UCSD-AML1 (cell line): Measurements from ENCODE around the gene PITX2.
A peak's percentile ranks its signal among the peaks of the same experiment; 100 is the strongest.

Source experiments
- DNase-seq: peaks from one replicate; lab custom pipeline; 2025; ENCODE audit not compliant: unreplicated experiment; lab: John Stamatoyannopoulos, UW

The PITX2 gene

DNA sequence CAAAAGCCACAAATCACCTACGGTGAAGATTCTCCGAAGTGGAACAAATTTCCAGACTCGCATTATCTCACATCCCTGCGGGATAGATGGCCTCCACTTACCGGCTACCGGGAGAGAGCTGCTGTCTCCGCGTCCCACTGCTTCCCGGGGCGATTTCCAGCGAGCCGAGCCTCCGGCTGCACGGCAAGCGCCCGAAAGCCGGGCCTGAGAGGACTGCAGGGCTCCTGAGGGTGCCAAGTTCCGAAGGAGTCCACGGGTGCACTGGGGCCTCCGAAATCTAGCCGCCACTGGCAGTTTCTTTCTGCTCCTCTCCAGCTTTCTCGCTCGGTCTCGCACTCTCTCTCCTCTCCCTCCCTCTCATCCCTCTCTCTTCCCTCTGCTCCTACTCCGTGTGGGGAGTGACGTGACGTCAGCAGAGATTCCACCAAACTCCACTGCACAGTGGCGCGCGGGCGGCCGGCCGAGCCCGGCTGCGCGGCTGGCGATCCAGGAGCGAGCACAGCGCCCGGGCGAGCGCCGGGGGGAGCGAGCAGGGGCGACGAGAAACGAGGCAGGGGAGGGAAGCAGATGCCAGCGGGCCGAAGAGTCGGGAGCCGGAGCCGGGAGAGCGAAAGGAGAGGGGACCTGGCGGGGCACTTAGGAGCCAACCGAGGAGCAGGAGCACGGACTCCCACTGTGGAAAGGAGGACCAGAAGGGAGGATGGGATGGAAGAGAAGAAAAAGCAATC lies 14.0 kb upstream of the PITX2 start:
- no peak for DNase-seq

DNA sequence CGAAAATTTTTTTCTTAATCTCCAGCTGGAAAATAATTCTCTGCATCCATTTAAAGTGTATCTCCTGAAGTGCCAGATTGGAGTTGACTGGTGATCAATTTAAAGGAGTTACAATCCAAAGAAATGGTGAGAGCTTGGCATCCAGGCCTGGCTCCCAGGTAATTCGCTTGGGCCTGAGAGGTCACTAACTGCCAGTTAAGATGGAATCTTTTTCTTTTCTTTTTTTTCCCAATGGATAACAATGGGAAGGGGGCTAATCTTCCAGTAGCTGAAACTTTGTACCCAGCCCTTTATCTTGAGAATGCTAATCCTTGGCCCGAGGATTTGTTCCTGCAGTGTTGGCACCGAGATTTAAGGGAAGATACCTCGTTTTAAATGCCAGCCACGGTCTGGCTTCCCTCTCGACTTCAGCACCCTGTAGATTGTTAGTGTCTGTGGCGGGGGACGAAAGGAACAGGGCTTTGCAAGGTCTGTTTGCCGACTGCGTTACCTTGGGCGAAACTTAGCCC lies 13.3 kb upstream of the PITX2 start:
- DNase-seq: no peak

DNA sequence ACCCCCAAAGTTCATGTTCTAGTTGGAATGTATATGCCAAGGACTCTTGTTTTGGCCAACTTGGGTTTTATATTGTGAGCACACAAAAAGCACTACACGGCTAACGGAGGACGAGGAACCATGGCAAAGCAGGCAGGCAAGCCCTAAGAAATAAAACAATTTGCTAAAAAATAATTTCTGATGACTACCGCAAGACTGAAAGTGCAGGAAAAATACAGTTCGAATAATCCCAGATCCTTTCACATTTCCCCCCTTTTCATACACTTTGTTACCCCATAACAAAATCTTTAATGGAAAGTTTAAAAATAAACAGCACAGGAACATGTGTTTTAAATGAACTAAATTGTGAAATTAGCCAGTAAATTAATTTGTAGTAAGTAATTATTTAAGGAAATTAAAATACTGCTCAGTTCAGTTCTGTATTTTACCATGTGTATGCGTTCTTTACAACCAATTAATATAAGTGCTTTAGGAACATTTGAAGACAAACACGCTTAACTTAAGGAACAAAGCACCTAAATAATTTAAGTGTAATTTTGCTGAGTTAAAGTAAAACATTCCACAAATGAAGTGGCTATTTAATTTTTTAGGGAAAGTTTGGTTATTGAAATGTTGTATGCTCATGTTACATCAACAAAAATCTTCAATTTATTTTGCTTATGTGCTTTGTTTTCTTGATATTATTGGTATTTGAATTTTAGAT lies 12.4 kb upstream of the PITX2 start:
- DNase-seq: no peak

DNA sequence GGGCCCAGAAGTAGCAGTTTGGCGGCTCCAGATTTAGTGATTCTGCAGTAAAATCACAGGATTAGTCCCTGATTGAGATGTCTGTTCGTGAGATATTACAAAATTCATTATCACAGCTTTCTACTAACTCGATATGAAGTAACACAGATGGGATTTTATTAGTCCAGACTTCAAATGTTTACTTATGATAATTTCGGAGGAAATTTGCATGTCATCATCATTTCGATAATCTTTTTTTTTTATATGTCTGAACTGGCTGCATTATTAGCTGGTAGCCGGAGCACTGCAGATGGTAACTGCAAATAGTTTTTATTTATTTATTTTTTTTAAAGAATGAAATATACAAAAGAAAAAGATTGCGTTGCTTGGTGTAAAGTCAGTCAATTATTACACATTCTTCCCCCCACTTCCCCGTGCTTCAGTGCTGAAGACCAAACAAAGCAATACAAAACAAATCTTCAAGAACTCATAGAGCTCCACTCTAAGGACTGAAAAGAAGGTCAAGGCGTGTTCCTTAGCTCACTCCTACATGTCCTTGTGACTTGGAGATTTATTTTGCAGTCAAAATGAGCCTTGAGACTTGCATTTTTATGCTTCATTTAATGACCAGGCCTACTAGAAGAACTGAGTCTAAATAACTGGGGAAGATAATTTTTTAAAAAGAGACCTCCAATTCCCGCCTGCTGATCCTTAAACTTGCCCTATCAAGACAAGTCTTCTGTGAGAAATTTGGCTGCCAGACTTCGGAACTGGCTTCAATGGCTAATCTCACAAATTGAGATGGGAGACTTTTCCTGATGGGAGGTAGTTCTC lies 11.7 kb upstream of the PITX2 start:
- DNase-seq: no peak

DNA sequence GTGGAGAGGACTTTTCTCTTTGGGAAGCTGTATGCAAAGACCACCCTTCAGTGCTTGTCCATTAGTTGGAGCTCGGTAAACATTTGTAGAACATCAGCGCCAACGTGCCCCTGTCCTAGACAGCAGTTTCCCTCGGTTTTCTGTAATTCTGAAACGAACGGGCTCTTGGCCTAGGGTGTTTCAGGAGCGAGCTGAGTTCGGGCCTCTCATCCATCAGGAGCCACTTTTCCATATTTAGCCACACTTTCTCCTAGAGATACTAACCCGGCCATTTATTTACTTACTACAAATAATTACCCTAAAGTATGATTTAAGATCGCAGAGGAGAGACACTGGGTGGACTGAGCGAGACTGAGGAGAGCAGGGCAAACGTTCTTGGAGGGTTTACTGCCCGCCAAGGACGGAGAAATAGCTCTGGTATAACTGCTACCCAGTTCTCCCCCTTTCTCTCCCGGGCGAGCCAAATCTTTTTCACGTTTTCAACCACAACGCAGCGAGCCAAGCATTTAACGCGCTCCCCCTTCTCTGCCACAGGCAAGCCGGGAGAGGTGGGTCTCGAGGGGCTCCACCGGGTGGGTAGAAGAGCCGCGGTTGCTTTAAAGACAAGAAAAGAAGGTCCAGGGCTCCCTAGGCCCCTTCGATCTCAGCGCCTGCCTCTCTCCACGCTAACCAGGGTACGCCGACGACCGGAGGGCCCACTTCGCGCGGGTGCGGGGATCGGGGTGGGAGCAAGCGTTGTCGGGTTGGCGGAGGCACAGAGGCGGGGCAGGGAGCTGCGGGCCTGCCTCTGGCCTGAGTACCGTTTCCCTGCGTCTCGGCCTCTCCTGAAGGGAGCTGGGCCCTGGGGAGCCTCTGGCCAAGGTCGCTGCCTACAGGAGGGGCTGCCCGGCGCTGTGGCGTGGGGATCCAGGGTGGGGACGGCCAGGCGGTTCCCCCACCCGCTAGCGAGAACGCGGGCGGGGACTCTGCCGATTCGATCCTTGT lies 10.8 kb upstream of the PITX2 start:
- no peak for DNase-seq

DNA sequence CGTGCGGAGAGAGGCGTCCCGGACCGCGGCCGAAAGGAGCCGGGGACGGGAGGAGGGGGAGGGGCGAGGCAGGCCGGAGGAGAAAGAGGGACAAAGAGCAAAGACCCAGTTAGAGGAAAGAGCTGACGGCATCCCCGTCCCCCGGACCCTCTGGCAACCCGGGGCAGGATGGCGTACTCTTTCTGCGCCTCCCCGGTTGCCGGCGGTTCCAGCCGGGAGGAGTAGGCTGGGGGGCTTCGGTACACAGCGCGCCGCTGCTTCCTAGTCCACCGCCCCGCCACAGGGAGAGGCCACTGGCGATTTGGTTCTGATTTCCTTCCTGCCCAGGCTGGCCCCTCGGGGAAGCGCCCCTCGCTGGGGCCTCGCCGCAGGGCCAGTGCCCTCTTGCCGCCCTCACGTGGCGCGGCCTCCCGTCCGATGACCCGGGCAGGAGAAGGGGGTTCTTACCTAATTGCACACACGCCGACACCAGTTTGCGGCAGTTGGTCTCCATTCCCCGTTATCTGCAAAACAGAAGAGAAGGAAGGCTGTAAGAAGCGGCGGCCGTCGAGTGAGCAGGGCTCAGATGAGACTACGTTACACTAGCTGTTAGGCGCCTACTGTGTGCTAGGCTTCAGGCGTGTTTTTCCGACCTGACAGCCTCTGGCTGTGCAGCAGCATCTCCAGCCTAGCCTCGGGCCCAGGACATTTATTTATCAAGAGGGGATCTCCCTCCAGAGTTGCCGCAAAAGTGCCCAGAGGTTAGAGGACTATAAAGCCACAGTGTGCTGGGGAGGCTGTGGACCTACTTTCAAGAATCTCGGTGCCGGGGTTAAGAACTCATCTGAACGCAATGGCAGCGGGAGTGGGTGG lies 9.9 kb upstream of the PITX2 start:
- no peak for DNase-seq

DNA sequence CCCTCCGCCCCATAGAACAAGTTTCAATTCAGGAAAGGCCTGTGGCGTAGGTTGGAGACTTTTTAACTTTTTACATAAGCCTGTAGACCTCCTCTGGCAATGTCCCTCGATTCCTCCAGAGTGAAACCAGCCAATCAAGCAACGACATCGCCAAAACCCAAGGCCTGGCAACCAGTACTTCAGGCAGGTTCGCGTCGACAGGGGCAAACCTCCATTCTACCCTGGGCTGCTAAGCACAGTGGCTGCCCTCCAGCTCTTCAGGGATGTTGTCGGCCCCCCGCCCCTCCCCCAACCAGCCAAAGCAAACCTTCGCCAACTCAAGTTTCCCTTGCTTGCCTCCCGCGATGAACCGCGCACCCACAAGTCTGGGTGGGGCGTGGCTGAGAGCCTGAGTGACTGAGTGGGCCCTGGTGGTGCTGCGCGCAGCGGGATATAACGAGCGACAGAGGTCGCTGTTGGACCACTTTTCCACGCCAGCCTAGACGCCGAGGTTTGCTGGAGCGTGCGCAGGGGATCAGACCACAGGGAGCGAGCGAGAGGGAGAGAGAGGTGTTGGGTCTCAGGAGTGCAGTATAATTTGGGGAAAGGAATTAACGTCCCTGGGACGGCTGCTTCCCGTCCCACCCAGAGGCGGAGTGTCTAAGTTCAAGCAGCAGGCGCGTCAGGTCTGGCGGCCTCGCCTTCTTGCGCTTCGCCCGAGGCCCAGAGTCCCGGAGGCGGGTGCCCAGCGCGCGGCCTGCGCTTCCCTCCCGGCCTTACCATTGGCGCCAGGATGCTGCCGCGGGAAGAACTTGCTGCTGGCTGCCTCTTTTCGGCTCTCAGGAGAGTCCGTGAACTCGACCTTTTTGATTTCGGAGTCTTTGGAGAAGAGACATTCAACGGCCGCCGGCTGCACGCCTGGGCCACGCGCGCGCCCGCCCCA lies 9.0 kb upstream of the PITX2 start:
- peak; percentile 74 for DNase-seq

DNA sequence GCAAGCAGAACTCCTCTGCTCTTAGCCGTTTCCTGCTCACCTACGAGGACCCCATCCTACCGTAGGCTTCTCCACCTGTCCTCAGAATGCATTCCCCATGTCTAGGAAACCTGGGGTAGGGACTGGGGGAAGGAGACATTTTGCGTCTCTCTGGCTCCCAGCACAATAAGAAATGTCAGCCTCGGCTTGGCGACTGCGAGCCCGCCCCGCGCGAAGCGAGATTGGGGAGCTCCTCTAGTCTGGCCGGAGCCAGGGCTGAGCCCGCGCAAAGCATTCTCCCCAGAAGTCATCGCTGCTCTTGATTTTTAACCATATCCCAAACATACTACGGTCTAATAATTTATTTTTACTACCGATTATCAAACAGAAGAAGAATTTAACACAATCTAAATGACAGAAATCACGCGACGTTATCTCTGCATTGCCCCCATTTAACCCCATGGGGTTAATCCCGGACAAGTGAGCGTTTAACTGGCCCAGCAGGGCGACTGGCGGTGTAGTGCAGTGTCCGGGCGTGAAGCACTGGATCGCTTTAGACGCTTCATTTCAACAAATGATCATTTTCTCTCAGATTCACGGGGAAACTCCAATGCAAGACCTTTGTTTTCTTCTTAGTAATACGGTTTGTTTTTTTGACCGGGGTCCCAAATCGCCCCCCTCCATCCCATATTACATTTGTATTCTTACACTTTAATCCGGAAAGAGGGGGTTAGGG lies 8.0 kb upstream of the PITX2 start:
- no peak for DNase-seq

DNA sequence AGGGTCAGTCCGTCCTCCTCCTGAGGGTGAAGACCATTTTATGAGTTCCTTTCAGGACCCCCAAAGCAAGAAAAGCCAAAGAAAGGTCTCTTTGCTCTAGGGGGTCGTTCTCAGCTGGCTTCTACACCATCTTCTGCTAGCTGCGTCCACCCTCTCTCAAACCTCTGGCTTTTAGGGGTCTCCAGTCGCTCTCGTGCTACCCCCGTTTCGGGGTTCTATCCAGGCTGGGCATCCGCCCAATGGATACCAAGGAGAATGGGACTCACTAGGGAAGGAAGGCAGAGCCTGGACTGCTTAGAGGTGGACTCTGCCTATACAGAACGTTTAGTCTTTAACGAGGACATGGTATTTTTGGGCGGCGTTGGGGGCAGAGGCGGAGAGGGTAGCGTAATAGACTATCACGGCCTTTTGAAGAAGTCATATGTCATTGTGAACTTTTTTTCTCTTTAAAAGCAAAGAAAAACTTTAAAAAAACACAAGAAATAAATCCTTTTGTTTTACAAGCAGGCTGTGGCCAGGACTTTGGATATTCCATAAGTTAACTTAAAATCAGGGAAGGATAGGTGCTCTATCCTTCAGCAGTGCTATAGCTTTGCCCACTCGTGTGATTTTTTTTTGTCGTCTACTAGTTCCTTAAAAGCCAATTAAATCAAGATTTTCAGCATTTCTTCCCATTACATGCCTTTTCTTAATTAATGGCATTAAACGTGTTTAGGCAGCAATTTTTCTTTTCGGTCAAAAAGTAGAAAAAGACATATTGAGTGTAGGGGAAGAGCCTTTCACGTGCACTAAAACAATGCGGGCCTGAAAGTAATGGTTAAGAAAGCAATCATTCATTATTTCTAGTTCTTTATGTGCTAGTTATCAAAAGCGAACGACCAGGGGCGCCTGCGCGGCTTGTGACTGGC lies 7.2 kb upstream of the PITX2 start:
- no peak for DNase-seq

DNA sequence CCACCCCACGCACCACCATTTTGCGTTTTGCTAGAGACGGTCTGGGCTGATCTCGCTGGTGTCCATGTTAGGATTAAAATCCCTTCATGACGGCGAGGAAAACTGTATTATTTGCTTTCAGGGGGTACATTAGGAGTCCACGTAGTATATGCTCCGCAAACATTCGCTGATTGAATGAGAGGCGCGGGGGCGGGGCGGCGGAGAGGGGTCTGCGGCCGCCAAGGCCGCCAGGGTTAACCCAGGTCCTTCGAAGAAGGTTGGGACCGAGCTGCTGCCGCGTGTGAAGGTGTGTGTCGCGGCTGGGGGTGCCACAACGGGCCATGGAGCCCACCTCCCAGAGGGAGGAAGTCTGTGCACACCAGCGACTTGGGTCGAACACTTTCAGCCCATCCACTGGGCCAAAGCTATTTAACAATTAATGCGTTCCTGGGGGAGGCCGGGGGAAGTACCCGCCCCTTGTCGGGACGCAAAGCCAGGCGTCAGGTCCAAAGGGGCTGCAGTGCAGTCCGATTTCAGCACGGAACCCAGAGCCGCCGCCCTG lies 6.4 kb upstream of the PITX2 start:
- DNase-seq: no peak

DNA sequence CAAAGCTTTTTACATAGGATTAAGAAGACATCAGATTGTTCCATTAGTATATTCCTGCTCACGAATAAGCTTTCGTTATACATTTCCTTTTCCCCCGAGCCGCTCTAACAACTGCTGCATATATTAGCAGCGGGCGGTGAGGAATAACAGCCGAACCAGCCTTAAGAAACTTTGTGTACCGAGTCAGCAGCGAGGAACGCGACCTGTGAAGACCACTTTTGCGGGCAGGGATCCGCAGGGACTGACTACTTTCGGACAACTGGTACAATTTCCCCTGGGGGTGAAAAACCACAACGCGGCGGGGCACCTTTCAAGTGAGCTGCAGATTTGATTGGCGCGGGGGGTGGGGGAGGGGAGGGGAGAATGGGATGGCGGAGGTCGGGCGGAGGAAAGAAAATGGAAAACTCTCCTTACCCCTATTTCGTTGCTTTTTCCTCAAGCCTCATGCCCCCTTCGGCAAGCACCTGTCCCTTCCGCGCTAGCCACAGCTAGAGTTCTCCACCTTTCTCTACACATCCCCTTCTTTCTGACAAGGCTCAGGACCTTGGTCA lies 5.9 kb upstream of the PITX2 start:
- DNase-seq: no peak

DNA sequence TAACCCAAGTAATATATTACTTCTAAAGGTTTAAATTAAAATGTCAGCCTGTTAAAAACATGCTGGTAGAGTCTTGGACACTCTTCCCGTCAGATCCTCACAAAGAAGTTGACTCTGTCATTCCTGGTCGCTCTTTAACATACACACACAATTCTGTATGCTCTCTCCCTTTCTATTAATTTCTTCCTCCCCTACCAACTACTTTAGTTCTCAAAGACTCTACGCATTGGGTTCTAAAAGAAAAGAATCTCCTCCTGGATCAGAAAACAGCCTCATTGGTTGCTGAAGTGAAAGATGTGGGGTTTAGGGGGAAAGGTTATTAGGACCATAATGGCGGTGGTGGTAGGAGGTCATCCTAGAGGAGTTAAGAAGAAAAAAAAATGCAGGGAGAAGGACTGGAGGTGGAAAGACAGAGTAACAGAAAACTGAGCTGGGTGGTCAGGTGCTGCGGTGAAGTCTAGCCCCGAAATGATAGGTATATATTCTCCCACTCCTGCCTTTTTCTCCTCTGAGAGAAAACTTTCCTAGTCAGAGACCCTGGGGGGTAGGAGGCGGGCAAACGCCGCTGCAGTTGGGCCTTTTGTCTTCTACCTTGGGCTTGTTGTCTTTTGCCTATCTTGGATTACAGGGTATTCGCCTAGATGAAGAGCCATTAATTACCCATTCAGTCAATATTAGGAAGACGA lies 5.2 kb upstream of the PITX2 start:
- no peak for DNase-seq

DNA sequence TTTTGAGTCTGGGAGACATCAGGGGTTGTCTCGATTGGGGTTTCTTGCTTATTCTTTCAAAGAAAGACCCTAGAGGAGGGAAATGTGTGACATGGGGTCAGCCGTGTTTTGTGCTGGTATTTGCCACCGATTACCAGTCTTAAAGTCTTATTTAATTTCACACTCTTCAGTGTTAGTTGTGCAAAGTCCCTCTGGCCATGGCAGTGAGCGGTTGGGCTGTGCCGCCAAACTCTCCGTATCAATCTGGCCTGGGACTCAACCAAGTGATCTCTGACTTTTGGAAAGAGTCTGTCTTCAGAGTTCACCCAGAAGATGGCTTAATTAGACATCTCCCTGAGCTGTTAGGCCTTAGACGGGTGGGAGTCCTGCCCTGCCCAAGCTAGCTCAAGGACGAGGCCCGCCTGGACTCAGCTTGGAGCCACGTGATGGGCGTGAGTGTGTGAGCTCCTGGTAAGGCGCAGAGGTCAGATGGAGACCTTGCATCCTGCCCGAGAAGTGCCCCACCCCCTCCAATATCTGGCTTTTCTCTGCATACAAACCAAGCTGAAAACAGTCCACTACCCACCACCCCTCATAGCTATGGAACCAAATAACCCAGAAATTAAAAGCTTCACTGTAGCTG lies 3.8 kb upstream of the PITX2 start:
- no peak for DNase-seq

DNA sequence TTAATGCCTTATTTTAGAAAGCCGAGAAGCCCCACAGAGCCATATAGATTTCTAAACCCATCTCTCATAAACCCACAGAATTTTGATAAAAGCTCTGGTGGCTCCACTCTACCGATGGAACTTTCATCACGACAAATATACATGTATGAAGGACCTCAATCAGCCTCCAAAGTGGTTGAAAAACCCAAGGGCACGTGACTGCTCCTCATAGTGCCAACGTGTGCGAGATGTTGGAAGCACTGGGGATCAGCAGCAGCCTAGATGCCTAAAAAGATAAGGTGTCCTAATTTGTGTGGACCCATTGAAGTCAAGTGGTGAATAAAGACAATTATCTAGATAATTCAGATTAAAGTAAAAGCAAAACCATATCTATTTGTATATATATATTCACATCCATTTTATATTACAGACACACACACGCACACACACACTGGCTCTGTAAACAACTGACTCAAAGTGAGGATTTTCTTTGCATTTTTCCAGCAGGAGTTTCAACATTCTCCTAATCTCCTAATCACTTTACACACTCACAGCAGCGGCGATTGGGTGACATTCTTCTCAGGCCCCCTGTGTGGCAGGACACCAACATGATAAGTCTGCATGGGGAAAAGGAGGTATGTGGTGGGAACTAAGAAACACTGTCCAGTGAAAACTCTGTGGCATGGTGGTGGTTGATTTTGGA lies 2.8 kb upstream of the PITX2 start:
- no peak for DNase-seq
